K562 (cell line): ENCODE data around the gene MIP. TPM values are rescaled to one million over a fixed set of nuclear protein-coding genes. Genes with fewer than 3 reads are reported as not detected.

Experiments
- BCL6 ChIP-seq: fragments of 250-450 bp; sonication (Bioruptor Pico); IDR thresholded peaks from 2 replicates; pipeline ENCODE4 v1.4.0; 2020
- HDGF ChIP-seq: fragments of 450-650 bp; IDR thresholded peaks from 2 replicates; pipeline ENCODE4 v1.6.1; 2016
- MAFG ChIP-seq: fragments of 450-650 bp; conservative IDR thresholded peaks from 2 replicates; pipeline ENCODE4 v1.6.1; 2016; ENCODE audit warnings: missing genetic modification characterization, missing compliant biosample characterization
- NFRKB ChIP-seq: fragments of 450-650 bp; IDR thresholded peaks from 2 replicates; pipeline ENCODE4 v1.6.1; 2016; ENCODE audit warnings: low read depth
- SIN3B ChIP-seq: fragments of 450-650 bp; IDR thresholded peaks from 2 replicates; pipeline ENCODE4 v1.6.1; 2017; ENCODE audit warnings: low read depth, mild to moderate bottlenecking, moderate library complexity
- SOX6 ChIP-seq: fragments of 450-650 bp; IDR thresholded peaks from 2 replicates; pipeline ENCODE4 v1.6.1; 2014; ENCODE audit warnings: mild to moderate bottlenecking
- TCF7 ChIP-seq: sonication (generic); IDR thresholded peaks from 2 replicates; pipeline ENCODE4 v1.6.1; 2016; ENCODE audit warnings: antibody characterized with exemption, borderline replicate concordance
- ZBTB7A ChIP-seq: IDR thresholded peaks from 2 replicates; pipeline ENCODE4 v1.6.1; 2011; ENCODE audit warnings: low read depth, mild to moderate bottlenecking, low read length, moderate library complexity, borderline replicate concordance; ENCODE audit not compliant: control insufficient read depth
- ZNF12 ChIP-seq: sonication (generic); formaldehyde crosslinking; IDR thresholded peaks from 2 replicates; pipeline ENCODE4 v1.4.0; 2020; ENCODE audit warnings: mild to moderate bottlenecking, missing genetic modification reagents
- polyA plus RNA-seq, 8 experiments: library from polyadenylated mRNA; depleted of rRNA in 4 of 8; stranded (reverse) in 5 of 8; unstranded in 3 of 8; fragments of >200 nt; fragmentation: Nextera tagmentation in 2 of 8; fragmentation: Illumina TruSeq in 1 of 8; extraction: Ambion mirVana in 2 of 8; extraction: Trizol in 1 of 8; gene quantifications; 2 replicates each; pipeline versions ENCODE4 v1.2.1 to v1.2.3, GENCODE V29; 2011 to 2014; ENCODE audit warnings: inconsistent platforms in 1 of 8, missing spikeins in 1 of 8
- total RNA-seq, 7 experiments: library from RNA; depleted of rRNA in 6 of 7; stranded (reverse); fragments of >200 nt in 6 of 7; fragmentation: Illumina TruSeq in 2 of 7; extraction: Trizol in 2 of 7; gene quantifications; 2 replicates each; pipeline versions ENCODE4 v1.2.1 to v1.2.3, GENCODE V29; 2011 to 2021; ENCODE audit warnings: low replicate concordance in 1 of 7
- TF ChIP-seq, protein P1 (sequence below): IDR thresholded peaks from 2 replicates; pipeline ENCODE4 v1.6.1; 2014; ENCODE audit warnings: antibody characterized with exemption
- TF ChIP-seq, protein P2 (sequence below): fragments of 450-650 bp; IDR thresholded peaks from one replicate; pipeline ENCODE4 v1.6.1; 2018; ENCODE audit warnings: mild to moderate bottlenecking, moderate library complexity; ENCODE audit not compliant: partially characterized antibody
- TF ChIP-seq, protein P3 (sequence below): fragments of 250-450 bp; sonication (Bioruptor Pico); IDR thresholded peaks from 2 replicates; pipeline ENCODE4 v1.9.0; 2021; ENCODE audit warnings: mild to moderate bottlenecking, inconsistent platforms
- TF ChIP-seq, protein P4 (sequence below): sonication (generic); formaldehyde crosslinking; IDR thresholded peaks from 2 replicates; pipeline ENCODE4 v1.8.0; 2022; ENCODE audit warnings: missing genetic modification reagents, mild to moderate bottlenecking, moderate library complexity, borderline replicate concordance
- TF ChIP-seq, protein P5 (sequence below): fragments of 250-450 bp; sonication (Bioruptor Pico); IDR thresholded peaks from 2 replicates; pipeline ENCODE4 v1.9.0; 2021; ENCODE audit warnings: mild to moderate bottlenecking
- TF ChIP-seq, protein P6 (sequence below): fragments of 200-800 bp; sonication (Bioruptor generic); IDR thresholded peaks from 2 replicates; pipeline ENCODE4 v1.6.1; 2016; ENCODE audit warnings: missing genetic modification characterization, missing compliant biosample characterization

MIP gene
- total and polyA plus RNA-seq, 9 of the 15 experiments (the other 6 are each of a cell fraction or from before 2014, with no cell fraction given) = 0.09 to 0.36 (median 0.19) TPM; not detected in 5

DNA sequence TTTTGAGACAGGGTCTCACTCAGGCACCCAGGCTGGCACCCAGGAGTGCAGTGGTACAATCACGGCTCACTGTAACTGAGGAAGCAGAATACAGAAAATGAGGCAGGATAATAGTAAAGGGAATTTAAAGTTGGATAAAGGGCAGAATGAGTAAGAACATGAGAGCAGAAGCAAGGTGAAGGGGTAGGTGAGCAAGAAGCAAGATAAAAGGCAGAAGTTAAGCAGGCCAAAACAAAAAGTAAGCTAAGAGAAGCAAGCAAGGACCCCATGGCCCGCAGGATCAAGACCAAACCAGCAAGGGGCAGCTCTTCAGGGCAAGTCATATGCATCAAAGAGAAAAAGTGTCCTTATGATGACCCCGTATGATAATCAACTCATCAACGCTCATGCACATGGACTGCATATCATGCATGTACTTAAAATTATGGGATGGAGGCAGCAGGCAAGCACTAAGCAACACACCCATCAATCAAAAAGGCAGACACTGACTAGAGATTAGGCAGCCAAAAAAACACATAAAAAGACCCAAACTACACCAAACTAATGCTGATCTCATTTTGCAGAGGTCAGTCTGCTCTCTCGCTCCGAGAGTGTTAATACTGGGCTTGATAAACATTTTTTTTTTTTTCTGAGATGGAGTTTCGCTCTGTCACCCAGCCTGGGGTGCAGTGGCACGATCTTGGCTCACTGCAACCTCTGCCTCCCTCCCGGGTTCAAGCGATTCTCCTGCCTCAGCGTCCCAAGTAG is 16.9 kb downstream of the MIP start (continued):
- peak; percentile 51; the same call in 1 of the 2 replicates for TF ChIP-seq MAFG (tag)
- 0 out of 2 replicates have a peak, but pooled peaks have one; percentile 33 for TF ChIP-seq ZBTB7A
- TF ChIP-seq SOX6 = peak; percentile 56
- no peak for TF ChIP-seq ZNF12
- TF ChIP-seq, protein P1, sequence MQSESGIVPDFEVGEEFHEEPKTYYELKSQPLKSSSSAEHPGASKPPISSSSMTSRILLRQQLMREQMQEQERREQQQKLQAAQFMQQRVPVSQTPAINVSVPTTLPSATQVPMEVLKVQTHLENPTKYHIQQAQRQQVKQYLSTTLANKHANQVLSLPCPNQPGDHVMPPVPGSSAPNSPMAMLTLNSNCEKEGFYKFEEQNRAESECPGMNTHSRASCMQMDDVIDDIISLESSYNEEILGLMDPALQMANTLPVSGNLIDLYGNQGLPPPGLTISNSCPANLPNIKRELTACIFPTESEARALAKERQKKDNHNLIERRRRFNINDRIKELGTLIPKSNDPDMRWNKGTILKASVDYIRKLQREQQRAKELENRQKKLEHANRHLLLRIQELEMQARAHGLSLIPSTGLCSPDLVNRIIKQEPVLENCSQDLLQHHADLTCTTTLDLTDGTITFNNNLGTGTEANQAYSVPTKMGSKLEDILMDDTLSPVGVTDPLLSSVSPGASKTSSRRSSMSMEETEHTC = 0 out of 2 replicates have a peak, but pooled peaks have one; percentile 37
- peak; percentile 96; the same call in 1 of the 2 replicates for TF ChIP-seq TCF7
- TF ChIP-seq NFRKB = no peak; the same call in 1 of the 2 replicates
- TF ChIP-seq, protein P2, sequence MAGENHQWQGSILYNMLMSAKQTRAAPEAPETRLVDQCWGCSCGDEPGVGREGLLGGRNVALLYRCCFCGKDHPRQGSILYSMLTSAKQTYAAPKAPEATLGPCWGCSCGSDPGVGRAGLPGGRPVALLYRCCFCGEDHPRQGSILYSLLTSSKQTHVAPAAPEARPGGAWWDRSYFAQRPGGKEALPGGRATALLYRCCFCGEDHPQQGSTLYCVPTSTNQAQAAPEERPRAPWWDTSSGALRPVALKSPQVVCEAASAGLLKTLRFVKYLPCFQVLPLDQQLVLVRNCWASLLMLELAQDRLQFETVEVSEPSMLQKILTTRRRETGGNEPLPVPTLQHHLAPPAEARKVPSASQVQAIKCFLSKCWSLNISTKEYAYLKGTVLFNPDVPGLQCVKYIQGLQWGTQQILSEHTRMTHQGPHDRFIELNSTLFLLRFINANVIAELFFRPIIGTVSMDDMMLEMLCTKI = no peak
- TF ChIP-seq HDGF = peak; percentile 91
- TF ChIP-seq, protein P3, sequence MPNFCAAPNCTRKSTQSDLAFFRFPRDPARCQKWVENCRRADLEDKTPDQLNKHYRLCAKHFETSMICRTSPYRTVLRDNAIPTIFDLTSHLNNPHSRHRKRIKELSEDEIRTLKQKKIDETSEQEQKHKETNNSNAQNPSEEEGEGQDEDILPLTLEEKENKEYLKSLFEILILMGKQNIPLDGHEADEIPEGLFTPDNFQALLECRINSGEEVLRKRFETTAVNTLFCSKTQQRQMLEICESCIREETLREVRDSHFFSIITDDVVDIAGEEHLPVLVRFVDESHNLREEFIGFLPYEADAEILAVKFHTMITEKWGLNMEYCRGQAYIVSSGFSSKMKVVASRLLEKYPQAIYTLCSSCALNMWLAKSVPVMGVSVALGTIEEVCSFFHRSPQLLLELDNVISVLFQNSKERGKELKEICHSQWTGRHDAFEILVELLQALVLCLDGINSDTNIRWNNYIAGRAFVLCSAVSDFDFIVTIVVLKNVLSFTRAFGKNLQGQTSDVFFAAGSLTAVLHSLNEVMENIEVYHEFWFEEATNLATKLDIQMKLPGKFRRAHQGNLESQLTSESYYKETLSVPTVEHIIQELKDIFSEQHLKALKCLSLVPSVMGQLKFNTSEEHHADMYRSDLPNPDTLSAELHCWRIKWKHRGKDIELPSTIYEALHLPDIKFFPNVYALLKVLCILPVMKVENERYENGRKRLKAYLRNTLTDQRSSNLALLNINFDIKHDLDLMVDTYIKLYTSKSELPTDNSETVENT (CRISPR knock-in tag) = no peak
- TF ChIP-seq SIN3B = no peak
- TF ChIP-seq, protein P4, sequence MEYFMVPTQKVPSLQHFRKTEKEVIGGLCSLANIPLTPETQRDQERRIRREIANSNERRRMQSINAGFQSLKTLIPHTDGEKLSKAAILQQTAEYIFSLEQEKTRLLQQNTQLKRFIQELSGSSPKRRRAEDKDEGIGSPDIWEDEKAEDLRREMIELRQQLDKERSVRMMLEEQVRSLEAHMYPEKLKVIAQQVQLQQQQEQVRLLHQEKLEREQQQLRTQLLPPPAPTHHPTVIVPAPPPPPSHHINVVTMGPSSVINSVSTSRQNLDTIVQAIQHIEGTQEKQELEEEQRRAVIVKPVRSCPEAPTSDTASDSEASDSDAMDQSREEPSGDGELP = peak; percentile 33; the same call in 1 of the 2 replicates
- TF ChIP-seq, protein P5, sequence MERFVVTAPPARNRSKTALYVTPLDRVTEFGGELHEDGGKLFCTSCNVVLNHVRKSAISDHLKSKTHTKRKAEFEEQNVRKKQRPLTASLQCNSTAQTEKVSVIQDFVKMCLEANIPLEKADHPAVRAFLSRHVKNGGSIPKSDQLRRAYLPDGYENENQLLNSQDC (CRISPR knock-in tag) = no peak
- TF ChIP-seq, protein P6, sequence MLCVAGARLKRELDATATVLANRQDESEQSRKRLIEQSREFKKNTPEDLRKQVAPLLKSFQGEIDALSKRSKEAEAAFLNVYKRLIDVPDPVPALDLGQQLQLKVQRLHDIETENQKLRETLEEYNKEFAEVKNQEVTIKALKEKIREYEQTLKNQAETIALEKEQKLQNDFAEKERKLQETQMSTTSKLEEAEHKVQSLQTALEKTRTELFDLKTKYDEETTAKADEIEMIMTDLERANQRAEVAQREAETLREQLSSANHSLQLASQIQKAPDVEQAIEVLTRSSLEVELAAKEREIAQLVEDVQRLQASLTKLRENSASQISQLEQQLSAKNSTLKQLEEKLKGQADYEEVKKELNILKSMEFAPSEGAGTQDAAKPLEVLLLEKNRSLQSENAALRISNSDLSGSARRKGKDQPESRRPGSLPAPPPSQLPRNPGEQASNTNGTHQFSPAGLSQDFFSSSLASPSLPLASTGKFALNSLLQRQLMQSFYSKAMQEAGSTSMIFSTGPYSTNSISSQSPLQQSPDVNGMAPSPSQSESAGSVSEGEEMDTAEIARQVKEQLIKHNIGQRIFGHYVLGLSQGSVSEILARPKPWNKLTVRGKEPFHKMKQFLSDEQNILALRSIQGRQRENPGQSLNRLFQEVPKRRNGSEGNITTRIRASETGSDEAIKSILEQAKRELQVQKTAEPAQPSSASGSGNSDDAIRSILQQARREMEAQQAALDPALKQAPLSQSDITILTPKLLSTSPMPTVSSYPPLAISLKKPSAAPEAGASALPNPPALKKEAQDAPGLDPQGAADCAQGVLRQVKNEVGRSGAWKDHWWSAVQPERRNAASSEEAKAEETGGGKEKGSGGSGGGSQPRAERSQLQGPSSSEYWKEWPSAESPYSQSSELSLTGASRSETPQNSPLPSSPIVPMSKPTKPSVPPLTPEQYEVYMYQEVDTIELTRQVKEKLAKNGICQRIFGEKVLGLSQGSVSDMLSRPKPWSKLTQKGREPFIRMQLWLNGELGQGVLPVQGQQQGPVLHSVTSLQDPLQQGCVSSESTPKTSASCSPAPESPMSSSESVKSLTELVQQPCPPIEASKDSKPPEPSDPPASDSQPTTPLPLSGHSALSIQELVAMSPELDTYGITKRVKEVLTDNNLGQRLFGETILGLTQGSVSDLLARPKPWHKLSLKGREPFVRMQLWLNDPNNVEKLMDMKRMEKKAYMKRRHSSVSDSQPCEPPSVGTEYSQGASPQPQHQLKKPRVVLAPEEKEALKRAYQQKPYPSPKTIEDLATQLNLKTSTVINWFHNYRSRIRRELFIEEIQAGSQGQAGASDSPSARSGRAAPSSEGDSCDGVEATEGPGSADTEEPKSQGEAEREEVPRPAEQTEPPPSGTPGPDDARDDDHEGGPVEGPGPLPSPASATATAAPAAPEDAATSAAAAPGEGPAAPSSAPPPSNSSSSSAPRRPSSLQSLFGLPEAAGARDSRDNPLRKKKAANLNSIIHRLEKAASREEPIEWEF = peak; percentile 66; the same call in 1 of the 2 replicates
- no peak for TF ChIP-seq BCL6 (CRISPR knock-in tag)
